ENCODE data around the gene UXT. TPM values are rescaled to one million over a fixed set of nuclear protein-coding genes. Genes with fewer than 3 reads are reported as not detected.

UXT gene
- total RNA-seq, 1 experiment from 2014 or later, result 120 TPM

GRCh38 chrX:47664737-47665136, 5.8 kb upstream of the UXT start:
- Mint-ChIP-seq H3K27ac (ENCODE audit: unreplicated experiment) (peak overlapping the region; percentile 60), H3K4me1 (ENCODE audit: low read depth, unreplicated experiment) (peaks cover 7% of the 10 kb centered on the region), H3K4me3 (ENCODE audit: unreplicated experiment) (peak overlapping the region; percentile 54), H3K36me3 (ENCODE audit: insufficient read depth, unreplicated experiment) (no peaks in the 10 kb centered on the region), H3K9me3 (ENCODE audit: unreplicated experiment) (no peaks in the 10 kb centered on the region), H3K27me3 (ENCODE audit: insufficient read depth, unreplicated experiment) (no peaks in the 10 kb centered on the region)
- no peak for TF ChIP-seq CTCF (IDR thresholded peaks at IDR 0.05; ENCODE audit: insufficient read depth in 1 of 2, low read depth in 1 of 2, low read length in 1 of 2, severe bottlenecking in 1 of 2, unreplicated experiment in 1 of 2)
- H3K9me3 ChIP-seq, result no peaks in the 10 kb centered on the region
- no peak overlapping the region for H3K4me3 ChIP-seq (ENCODE audit: low read depth, low read length)
- ChIA-PET POLR2A (no interaction called here), CTCF (no interaction called here)
- H3K36me3 ChIP-seq (ENCODE audit: control insufficient read depth, insufficient read depth, low read length), result no peaks in the 10 kb centered on the region
- 0 out of 2 replicates have a peak, but pooled peaks cover 4% of the 10 kb centered on the region for H3K4me1 ChIP-seq
- no peak for DNase-seq
- intact Hi-C loops (cut with micrococcal nuclease; ENCODE audit: unreplicated experiment), result no loop called here
- no peaks in the 10 kb centered on the region for H3K27me3 ChIP-seq (replicated peaks; ENCODE audit: control insufficient read depth, insufficient read depth, low read length)
- no TSS peak for BruUV-seq (replicated peaks)

GRCh38 chrX:47662144-47662657, 3.2 kb upstream of the UXT start:
- peak overlapping the region; percentile 45 for H3K27ac Mint-ChIP-seq (ENCODE audit: unreplicated experiment)
- CTCF ChIA-PET, result no interaction called here
- no peak for DNase-seq

DNA sequence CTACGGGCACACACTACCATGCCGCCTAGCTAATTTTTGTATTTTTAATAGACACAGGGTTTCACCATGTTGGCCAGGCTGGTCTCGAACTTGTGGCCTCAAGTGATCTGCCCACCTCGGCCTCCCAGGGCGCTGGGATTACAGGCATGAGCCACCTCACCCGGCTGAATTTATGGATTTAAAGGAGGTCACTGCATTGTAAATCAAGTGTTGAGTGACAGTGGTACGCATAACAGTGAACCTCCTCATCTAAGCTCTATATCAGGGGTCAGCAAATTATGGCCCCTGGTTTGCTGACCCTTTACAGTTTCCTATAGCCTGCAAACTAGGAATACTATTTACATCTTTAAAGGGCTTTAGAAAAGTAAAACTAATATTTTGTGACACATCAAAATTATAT, 2.6 kb upstream of the UXT start:
- 0 out of 2 replicates have a peak, but pooled peaks cover 7% of the 10 kb centered on the region for H3K4me1 ChIP-seq
- DNase-seq, result no peak
- no TSS peak for BruUV-seq (replicated peaks)
- Mint-ChIP-seq H3K4me1 (ENCODE audit: low read depth, unreplicated experiment) (peaks cover 7% of the 10 kb centered on the region), H3K27ac (ENCODE audit: unreplicated experiment) (no peak overlapping the region), H3K27me3 (ENCODE audit: insufficient read depth, unreplicated experiment) (no peaks in the 10 kb centered on the region), H3K9me3 (ENCODE audit: unreplicated experiment) (no peaks in the 10 kb centered on the region), H3K36me3 (ENCODE audit: insufficient read depth, unreplicated experiment) (peaks cover 16% of the 10 kb centered on the region), H3K4me3 (ENCODE audit: unreplicated experiment) (no peak overlapping the region)
- ChIA-PET CTCF (no interaction called here), POLR2A (no interaction called here)
- TF ChIP-seq CTCF (IDR thresholded peaks at IDR 0.05; ENCODE audit: insufficient read depth in 1 of 2, low read depth in 1 of 2, low read length in 1 of 2, severe bottlenecking in 1 of 2, unreplicated experiment in 1 of 2), result no peak
- H3K36me3 ChIP-seq (ENCODE audit: control insufficient read depth, insufficient read depth, low read length), result no peaks in the 10 kb centered on the region
- H3K9me3 ChIP-seq, result no peaks in the 10 kb centered on the region
- intact Hi-C loops (cut with micrococcal nuclease; ENCODE audit: unreplicated experiment), result no loop called here
- no peaks in the 10 kb centered on the region for H3K27me3 ChIP-seq (replicated peaks; ENCODE audit: control insufficient read depth, insufficient read depth, low read length)
- no peak overlapping the region for H3K4me3 ChIP-seq (ENCODE audit: low read depth, low read length)

More at GRCh38 chrX:47662144-47662657, 3.2 kb upstream of the UXT start:
- 0 out of 2 replicates have a peak, but pooled peaks cover 7% of the 10 kb centered on the region for H3K4me1 ChIP-seq
- BruUV-seq (replicated peaks), result no TSS peak
- intact Hi-C loops (cut with micrococcal nuclease; ENCODE audit: unreplicated experiment), result no loop called here
- Mint-ChIP-seq H3K4me3 (ENCODE audit: unreplicated experiment) (no peak overlapping the region), H3K4me1 (ENCODE audit: low read depth, unreplicated experiment) (peaks cover 7% of the 10 kb centered on the region), H3K9me3 (ENCODE audit: unreplicated experiment) (no peaks in the 10 kb centered on the region), H3K27me3 (ENCODE audit: insufficient read depth, unreplicated experiment) (no peaks in the 10 kb centered on the region), H3K36me3 (ENCODE audit: insufficient read depth, unreplicated experiment) (peaks cover 13% of the 10 kb centered on the region)
- H3K4me3 ChIP-seq (ENCODE audit: low read depth, low read length), result no peak overlapping the region
- no peaks in the 10 kb centered on the region for H3K9me3 ChIP-seq
- POLR2A ChIA-PET, result no interaction called here
- H3K27me3 ChIP-seq (replicated peaks; ENCODE audit: control insufficient read depth, insufficient read depth, low read length), result no peaks in the 10 kb centered on the region
- no peak for TF ChIP-seq CTCF (IDR thresholded peaks at IDR 0.05; ENCODE audit: insufficient read depth in 1 of 2, low read depth in 1 of 2, low read length in 1 of 2, severe bottlenecking in 1 of 2, unreplicated experiment in 1 of 2)
- H3K36me3 ChIP-seq (ENCODE audit: control insufficient read depth, insufficient read depth, low read length), result no peaks in the 10 kb centered on the region
